ENCODE measurements around the gene RRP8.
A peak's percentile ranks its signal among the peaks of the same experiment; 100 is the strongest.

RRP8 gene

GRCh38 chr11:6611092-6611962 is 7.9 kb upstream of the RRP8 start:
- peaks cover 19% of the 10 kb centered on the region for H3K79me2 ChIP-seq (ENCODE audit: low read length)
- peaks cover 46% of the 10 kb centered on the region for H3K36me3 ChIP-seq (replicated peaks; ENCODE audit: low read depth, low read length)
- peak overlapping the region; percentile 86 for H3K4me3 ChIP-seq (ENCODE audit: low read length)

GRCh38 chr11:6610591-6610990 is 7.2 kb upstream of the RRP8 start:
- Histone ChIP-seq H3K9ac (ENCODE audit: low read length) (no peak overlapping the region), H4K20me1 (ENCODE audit: insufficient read depth, low read length) (0 out of 2 replicates have a peak, but pooled peaks cover 4% of the 10 kb centered on the region), H3K27me3 (ENCODE audit: low read depth, low read length) (no peaks in the 10 kb centered on the region), H3K79me2 (ENCODE audit: low read length) (peaks cover 21% of the 10 kb centered on the region), H3K9me3 (ENCODE audit: insufficient read depth, low read length) (no peaks in the 10 kb centered on the region), H2AFZ (ENCODE audit: low read depth, low read length) (no peak overlapping the region), H3K4me2 (ENCODE audit: low read length) (peak overlapping the region; percentile 90), H3K4me3 (ENCODE audit: low read length) (no peak overlapping the region), H3K36me3 (replicated peaks; ENCODE audit: low read depth, low read length) (peaks cover 46% of the 10 kb centered on the region), H3K4me1 (ENCODE audit: low read length) (peaks cover 41% of the 10 kb centered on the region), H3K27ac (ENCODE audit: low read length) (no peak overlapping the region)
- TF ChIP-seq EZH2phosphoT487 (IDR thresholded peaks at IDR 0.05; ENCODE audit: low read depth) = no peak
- no peak for TF ChIP-seq CTCF (IDR thresholded peaks at IDR 0.05; ENCODE audit: low read depth, low read length)

More at GRCh38 chr11:6611092-6611962, 7.9 kb upstream of the RRP8 start:
- H3K9me3 ChIP-seq (ENCODE audit: insufficient read depth, low read length) = no peaks in the 10 kb centered on the region
- H2AFZ ChIP-seq (ENCODE audit: low read depth, low read length) = no peak overlapping the region
- H3K4me1 ChIP-seq (ENCODE audit: low read length) = peaks cover 35% of the 10 kb centered on the region
- H3K9ac ChIP-seq (ENCODE audit: low read length) = peak overlapping the region; percentile 73
- 0 out of 2 replicates have a peak, but pooled peaks cover 4% of the 10 kb centered on the region for H4K20me1 ChIP-seq (ENCODE audit: insufficient read depth, low read length)
- peak overlapping the region; percentile 97 for H3K27ac ChIP-seq (ENCODE audit: low read length)
- no peaks in the 10 kb centered on the region for H3K27me3 ChIP-seq (ENCODE audit: low read depth, low read length)
- no peak for TF ChIP-seq EZH2phosphoT487 (IDR thresholded peaks at IDR 0.05; ENCODE audit: low read depth)
- no peak for TF ChIP-seq CTCF (IDR thresholded peaks at IDR 0.05; ENCODE audit: low read depth, low read length)
- peak overlapping the region; percentile 90 for H3K4me2 ChIP-seq (ENCODE audit: low read length)

- H3K4me3 ChIP-seq (ENCODE audit: low read length) = no peak overlapping the region
- no peaks in the 10 kb centered on the region for H3K27me3 ChIP-seq (ENCODE audit: low read depth, low read length)
- TF ChIP-seq CTCF (IDR thresholded peaks at IDR 0.05; ENCODE audit: low read depth, low read length) = no peak
- TF ChIP-seq EZH2phosphoT487 (IDR thresholded peaks at IDR 0.05; ENCODE audit: low read depth) = no peak
- H3K9me3 ChIP-seq (ENCODE audit: insufficient read depth, low read length) = no peaks in the 10 kb centered on the region
- peaks cover 52% of the 10 kb centered on the region for H3K4me1 ChIP-seq (ENCODE audit: low read length)
- H2AFZ ChIP-seq (ENCODE audit: low read depth, low read length) = no peak overlapping the region
- H3K9ac ChIP-seq (ENCODE audit: low read length) = no peak overlapping the region
- peaks cover 39% of the 10 kb centered on the region for H3K36me3 ChIP-seq (replicated peaks; ENCODE audit: low read depth, low read length)
- H3K4me2 ChIP-seq (ENCODE audit: low read length) = no peak overlapping the region
- peaks cover 29% of the 10 kb centered on the region for H3K79me2 ChIP-seq (ENCODE audit: low read length)
- no peak overlapping the region for H3K27ac ChIP-seq (ENCODE audit: low read length)
- H4K20me1 ChIP-seq (ENCODE audit: insufficient read depth, low read length) = 0 out of 2 replicates have a peak, but pooled peaks cover 4% of the 10 kb centered on the region
Measured at GRCh38 chr11:6609502-6610015, 6.1 kb upstream of the RRP8 start.
